ENCODE data around the gene LATS2. TPM values are rescaled to one million over a fixed set of nuclear protein-coding genes. Genes with fewer than 3 reads are reported as not detected.

The LATS2 gene
- total and polyA plus RNA-seq, 2 of the 8 experiments (the other 6 are each of a cell fraction or from before 2014, with no cell fraction given), result 8.3 to 26.2 TPM

- TF ChIP-seq, protein P1, sequence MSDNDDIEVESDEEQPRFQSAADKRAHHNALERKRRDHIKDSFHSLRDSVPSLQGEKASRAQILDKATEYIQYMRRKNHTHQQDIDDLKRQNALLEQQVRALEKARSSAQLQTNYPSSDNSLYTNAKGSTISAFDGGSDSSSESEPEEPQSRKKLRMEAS (IDR thresholded peaks at IDR 0.05), result no peak
- TF ChIP-seq SAP30 (IDR thresholded peaks at IDR 0.05; ENCODE audit: insufficient read depth, insufficient replicate concordance, low read length) (no peak), CHD1 (IDR thresholded peaks at IDR 0.05; ENCODE audit: low read depth, low read length) (no peak), SRF (IDR thresholded peaks at IDR 0.05; ENCODE audit: low read depth, low read length) (no peak)
Observed at GRCh38 chr13:20977394-20977793, 84.0 kb downstream of the LATS2 start (continued).
